OCI-LY7 (cell line): Measurements from ENCODE around the gene KDM3B.

Experiments
- CTCF ChIP-seq: fragments of 200-600 bp; sonication (generic); conservative IDR thresholded peaks from 2 replicates; pipeline ENCODE4 v1.5.1; 2014; ENCODE audit warnings: mild to moderate bottlenecking, antibody characterized with exemption, low read length, moderate library complexity, mixed read lengths
- EZH2phosphoT487 ChIP-seq: fragments of 200-600 bp; sonication (generic); IDR thresholded peaks from 2 replicates; pipeline ENCODE4 v1.6.1; 2018; ENCODE audit warnings: low read depth, borderline replicate concordance, mild to moderate bottlenecking, mixed run types, antibody characterized with exemption, low read length, moderate library complexity, mixed read lengths

DNA sequence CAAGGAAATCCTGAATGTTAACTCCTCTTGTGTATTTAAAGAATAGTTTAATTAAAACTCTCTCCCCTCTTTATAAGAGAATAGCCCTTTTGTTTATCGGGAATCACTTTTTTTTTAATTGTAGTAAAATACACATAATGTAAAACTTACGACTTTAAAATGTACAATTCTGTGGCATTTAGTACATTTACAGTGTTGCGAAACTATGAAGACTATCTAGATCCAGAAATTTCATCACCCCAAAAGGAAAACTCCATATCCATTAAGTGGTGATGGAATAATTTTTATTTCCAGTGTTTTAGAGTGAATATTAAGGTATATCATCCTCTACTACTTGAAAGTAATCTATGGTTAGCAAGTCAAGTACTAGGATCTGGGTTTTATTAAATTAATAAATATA is 36.8 kb downstream of the KDM3B start:
- TF ChIP-seq CTCF, result no peak
- TF ChIP-seq EZH2phosphoT487, result no peak
